ENCODE results near the gene WWC2.

Gene WWC2

DNA sequence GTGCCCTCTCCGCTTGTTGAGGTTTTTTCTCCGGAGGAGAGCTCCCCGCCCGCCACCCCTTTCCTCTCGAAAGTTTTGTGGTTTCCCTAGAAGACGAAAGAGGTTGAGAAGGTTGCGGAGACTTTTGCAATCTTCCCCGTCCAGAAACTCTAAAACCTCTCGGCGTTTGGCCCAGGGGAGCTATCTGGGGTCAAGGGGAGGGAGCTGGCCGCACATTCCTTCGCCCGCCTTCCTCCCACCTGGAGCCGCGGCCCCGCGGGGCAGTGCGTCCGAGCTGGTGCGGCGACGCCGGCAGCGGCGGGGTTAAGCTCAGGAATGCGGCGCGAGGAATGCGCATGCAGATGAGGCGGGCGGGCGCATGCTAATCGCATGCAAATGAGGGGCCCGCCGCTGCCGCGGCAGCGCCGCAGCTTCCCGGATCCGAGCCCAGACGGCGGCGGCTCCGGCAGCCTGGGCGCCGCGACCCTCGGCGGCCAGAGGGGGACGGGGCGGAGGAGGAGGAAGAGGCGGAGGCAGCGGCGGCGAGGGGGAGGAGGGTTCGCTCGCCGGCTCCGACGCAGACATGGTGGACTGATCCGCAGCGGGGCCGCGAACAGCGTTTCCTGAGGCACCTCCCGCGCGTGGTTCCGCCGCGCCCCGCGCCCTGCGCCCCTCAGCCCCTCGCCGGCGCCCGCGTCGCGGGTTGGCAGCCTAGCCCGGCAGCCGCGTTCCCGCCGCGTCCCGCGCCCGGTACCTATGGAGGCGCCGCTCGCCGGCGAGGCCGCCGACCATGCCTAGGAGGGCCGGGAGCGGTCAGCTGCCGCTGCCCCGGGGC, at the start of gene WWC2:
Gene WWC2 (plus strand): TSS at position 535 of the 814 bp plus-strand sequence. CDS start 235 bp downstream, at position 770.
- peak; percentile 95 for DNase-seq

DNA sequence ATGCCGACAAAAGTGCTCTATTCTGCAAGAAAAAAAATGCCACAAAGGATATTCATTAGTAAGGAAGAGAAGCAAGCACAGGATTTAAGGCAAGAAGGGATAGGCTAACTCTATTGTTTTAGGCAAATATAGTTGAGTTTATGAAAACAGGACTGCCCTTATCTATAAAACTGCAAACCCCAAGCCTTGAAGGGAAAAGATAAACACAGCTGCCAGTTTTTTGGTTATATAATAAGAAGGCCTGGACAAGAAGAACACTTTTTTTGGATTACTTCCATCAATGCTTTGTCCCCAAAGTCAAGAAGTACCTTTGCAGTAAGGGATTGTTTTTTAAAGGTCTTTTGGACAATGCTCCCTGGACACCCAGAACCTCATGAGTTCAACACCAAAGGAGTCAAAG, 45.4 kb upstream of the WWC2 start:
- no peak for DNase-seq

DNA sequence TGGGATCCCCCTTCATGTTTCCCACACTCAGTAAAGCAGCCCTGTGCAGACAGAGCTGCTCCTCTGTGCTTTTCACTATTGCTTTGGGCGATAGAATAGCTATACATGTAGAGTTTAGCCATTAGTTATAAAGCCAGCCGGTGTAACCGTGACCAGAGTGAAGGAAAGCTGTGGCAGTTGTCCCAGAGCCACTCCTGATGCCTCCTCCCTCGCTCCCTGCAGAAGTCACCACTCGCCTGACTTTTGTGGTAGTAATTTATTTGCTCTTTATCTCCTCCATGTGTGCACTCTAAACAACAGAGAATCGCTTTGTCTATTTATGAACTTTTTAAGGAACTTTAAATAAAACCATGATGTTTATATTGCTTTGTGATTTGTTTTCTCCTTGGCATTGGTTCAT, 41.8 kb upstream of the WWC2 start:
- no peak for DNase-seq

DNA sequence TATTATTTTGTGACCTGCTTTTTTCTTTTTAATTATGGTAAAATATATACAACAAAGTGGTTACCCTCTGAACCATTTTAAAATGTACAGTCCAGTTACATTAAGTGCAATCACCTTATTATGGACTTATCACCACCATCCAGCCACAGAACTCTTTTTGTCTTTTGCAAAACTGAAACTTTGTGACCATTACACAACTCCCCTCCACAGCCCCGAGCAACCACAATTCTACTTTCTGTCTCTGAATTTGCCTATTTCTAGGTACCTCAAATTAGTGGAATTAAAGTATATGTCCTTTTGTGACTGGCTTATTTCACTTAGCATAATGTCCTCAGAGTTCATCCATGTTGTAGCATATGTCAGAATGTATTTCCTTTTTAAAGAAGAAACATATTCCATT, 39.3 kb upstream of the WWC2 start:
- DNase-seq, result no peak

DNA sequence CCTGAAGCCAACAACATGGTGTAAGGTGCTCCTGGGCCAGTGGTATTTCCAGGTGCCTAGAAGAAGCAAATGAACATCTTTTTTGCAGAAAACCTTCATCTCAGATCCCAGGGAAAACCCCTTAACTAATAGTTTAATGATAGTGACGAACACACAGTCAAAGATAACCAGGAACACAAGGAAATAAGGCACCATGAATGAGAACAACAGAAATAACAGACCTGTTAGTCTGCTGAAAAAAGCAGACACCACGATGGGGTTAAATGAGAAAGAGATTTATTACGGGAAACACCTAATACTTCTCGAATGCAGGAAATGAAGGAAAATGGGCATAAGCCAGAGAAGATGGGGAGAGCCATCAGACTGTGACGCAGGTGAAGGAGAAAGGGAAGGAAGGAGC, 30.6 kb upstream of the WWC2 start:
- no peak for DNase-seq

DNA sequence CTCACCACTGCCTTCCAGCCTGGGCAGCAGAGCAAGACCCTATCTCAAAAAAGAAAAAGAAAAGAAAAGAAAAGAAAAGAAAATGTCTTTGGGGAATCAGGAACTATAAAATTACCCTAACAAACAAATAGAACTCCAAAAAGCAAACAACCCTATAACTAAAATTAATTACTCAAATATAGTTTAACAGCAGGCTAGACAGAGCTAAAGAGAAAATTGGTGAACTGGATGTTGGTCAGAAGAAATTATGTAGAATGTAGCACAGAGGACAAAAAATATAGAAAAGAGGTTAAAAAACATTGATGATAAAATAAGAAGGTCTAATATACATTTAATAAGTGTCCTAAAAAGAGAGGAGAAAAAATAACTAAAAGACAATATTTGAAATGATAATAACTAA, 27.8 kb upstream of the WWC2 start:
- DNase-seq, result no peak

DNA sequence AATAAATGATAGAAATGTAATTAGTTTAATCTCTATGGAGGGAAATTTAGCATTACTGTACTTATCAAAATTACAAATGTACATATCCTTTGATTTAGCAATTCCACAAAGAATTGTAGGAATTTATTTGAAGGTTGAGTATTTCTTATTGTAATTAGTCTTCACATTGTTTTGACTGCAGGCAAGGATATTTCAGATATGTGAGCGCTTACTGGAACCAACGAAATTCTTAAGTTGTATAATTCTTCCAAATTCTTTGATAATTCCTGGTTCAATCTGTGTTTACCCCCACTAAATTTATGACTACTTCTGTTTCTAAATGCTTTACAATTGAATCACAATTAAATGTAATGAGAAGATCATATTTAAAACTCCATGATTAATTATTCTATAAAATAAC, 26.9 kb upstream of the WWC2 start:
- DNase-seq, result no peak

DNA sequence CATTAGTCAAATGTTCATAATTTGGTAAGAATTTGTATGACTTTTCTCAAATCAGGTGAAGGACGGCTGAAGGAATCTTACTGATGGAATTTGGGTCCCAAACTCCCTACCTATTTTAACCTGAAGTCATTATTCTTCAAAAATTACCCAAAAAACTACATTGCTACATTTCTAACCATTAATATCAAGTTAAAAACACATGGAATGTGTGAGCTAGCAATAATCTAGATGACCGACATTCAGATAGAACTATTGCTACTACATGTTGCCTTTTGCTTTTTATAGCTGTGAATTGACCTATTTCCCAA, 25.3 kb upstream of the WWC2 start:
- DNase-seq, result no peak

DNA sequence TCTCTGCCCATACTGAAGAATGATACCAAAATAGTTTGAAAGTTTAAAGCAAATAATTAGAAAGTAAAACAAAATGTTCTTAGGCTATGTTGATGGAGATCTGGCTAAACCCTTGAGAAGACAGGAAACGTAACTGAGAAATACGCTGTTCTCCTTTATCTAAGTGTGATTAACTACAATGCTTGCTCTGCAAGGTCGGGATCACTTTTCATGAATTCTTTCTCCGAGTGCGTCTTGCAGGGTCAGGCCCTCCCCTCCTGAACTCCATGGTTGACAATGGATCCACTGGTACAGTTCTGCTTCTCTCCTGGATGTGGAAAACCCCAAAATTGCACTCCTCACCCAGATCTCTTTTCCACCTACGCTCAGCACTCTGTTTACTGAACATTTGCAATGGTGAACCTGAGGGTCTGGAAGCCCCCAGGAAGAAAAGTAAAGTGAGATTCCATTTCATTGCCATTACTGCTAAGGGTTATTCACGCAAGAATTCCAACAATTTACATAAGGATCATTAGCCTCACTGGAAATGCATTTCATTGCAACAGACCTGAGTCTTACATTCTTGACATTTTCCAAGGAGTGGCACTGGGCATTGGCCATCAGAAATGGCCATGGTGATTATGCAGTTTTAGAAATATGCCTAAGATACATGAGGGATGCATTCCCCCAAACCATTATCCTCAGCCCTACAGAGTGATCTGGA, 24.6 kb upstream of the WWC2 start:
- DNase-seq, result no peak

DNA sequence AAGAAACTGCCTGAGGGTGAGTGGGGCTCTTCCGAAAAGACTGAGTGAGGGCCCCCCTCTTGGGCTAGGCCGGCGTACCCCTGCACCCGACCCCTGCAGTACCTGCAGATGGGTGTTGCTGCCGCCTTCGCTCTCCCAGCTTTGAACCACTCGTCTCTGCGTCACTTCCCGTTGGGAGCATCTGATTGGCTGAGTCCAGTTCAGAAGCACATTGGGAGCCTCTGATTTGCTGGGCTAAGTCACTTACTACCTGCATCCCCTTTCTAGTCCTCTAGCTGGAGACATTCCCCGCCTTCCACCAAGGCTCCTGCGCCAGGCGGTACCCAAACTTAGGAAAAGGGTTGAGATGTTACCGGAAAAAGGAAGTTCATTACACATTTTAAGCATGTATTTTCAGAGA, 20.4 kb upstream of the WWC2 start:
- no peak for DNase-seq

DNA sequence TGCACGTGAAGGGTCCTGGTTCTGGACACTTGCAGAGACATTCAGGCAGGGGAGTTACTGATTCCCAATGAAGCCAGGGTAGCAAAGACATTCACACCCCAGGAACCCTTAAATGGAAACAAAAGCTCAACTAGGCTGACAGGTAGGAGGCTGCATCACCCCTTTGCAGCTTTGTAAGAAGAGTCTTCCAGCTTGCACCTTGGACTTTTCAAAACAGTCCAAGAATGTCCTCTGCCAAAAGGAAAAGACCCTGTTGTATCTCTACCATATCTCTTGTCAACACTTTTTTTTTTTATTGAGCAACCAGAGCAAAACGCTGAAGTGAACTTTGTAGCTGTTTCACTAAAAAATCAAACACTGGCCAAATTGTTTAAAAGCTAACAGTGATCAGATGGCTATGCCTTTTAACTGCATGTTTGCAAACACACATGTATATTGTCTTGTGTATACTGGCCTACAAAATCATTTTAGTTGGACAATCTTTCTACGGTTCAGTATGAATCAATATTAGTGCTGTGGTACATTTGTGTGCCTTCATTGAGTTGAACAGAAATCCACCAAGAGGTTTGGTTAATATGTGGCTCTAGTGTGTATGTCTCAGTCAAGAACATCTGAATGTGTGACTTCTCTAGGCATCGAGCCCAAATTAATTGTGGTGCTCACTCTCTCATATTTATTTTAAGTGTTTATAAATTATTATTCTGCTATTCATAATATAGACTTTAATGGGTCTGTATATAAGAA, 18.5 kb upstream of the WWC2 start:
- DNase-seq, result no peak

DNA sequence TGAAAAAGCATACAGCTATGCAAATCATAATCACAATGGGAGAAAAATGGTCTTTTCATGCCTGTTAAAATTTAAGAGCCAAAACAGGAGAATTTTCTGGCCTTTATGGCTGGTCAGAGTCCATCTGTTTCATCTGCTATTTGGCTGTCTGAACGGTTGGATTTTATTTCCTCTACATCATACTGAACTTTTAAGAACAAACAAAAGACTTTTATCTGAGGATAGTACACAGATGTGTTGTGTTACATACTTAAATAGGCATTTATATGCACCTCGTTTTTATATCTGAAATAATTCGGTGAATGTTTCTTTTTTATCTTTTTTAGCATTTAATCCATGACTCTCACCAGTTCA, 18.0 kb upstream of the WWC2 start:
- DNase-seq, result no peak

DNA sequence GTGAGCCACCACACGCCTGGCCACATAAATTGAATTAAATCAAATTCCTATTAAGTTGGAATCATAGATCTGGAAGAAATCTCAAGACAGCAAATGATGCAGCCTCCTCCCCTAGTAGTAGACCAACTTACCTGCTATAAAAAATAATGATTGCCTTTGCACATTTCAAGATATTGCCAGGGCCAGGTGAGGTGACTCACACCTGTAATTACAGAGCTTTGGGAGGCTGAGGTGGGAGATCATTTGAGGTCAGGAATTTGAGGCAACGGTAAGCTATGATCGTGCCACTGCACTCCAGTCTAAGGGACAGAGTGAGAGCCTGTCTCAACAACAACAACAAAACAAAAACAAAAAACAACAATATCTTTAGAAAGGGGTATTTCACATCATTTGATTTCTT, 17.0 kb upstream of the WWC2 start:
- no peak for DNase-seq

DNA sequence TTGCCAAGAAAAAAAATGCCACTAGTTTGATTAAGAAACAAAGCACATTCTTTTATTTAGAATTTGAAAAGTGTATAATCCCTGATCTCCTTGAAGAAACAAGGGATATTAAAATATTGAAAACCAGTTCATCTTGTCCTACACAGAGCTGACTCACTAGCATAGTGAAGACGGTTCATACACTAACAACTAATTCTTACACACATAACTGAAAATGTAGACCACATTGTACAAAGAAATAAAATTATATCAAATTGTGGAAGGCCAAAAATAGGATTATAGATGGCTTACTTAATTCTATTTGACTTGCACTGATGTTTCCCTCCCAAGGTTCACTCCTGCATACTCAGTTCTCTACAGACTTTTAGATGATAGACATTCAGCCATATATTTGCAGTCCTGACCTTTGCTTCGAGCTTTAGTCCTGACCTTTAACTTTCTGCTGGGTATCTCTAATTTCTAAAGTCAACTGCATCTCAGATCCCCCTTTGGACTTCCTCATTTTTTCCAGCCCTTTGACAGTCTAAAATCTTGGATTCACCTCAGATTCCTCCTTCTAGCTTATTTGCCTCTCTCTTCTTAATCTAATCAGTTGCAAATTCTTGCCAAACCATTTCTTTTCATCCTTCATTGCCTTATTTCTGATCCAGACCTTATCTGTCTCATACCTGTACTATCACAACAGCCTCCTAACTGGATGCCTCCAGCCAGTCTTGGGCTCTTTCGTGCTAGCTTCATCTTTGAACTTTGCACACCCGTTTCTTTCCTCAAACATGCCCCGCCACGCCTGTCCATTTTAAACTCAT, 4.5 kb upstream of the WWC2 start:
- DNase-seq, result no peak

DNA sequence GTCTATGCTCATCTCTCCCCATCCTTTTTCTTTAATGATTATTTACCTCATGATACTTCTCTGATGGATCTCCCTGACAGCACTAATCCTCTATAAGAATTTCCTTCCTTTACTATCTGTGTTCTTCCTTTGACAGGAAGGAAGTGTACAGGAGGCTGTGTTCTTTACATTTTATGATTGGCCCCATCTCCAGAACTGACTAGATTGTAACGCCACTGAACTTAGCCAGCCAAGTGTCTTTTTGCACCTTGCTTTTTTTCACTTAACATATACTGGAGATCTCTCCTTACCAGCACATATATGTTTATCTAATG, 3.9 kb upstream of the WWC2 start:
- DNase-seq, result no peak

DNA sequence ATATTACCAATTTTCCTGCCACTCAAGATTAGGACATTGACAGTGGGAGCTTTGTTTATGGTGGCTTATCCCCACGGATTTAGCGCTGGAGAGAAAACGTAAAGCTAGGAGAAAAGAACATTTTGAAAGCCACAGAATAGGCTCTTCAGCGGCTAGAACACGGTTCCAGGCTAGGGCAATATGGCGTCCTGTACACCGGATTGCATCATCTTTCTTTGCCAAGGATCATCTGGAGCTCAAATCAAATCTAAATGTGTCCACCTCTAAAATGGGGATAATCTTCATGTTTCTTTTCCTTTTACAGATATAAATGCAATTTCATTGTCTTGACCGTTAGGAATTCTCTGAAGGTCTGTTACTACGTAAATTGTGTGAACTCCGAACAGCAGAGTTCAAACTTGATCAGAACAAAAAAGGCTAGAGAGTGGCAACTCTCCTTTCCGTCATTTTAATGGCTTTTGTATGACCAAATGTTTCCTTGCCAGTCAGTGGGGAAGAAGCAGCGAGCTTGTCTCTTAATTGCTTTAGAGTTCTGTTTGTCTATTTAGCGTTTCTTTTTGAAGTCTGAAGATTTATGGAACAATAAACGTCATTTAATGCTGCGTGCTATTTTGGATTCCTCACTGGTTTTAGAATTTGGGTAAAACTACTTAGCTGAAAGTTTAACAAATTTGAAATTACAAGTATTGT, 2.6 kb upstream of the WWC2 start:
- no peak for DNase-seq

DNA sequence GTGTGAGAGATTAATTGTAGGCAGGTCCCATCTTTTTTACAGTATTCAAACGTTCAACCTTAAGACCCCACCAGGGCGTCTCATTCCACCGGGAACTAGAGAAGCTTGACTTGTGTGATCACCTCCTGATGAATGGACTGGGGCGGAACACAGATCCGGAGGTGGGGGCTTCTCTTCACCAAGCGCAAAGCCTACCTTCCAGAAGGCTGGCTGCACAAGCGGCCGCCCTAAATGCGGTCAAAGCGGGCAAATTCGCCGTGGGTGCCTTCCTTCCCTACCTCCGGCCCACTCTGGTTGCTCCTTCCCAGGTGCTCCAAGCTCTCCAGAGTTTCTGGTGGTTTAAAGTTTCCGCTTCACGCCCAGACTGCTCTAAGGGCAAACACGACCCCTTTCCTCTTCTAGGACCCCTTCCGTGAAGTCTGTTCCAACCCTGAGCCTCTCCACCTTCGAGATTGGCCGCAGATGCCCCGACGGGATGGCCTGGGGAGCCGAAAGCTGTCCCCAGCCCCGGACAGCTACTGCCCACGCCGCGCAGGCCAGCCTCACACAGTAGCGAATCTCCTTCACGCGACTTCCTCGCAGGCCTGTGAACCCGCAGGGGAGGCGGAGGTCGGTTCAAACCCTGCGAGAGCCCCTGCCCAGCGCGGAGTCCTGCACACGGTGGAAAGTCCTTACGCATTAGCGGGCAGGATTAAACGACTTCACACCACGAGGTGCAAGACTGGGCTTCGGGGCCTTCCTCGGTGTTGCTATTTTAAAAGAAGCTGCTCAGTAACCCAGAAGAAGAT, 1.6 kb upstream of the WWC2 start:
- DNase-seq, result peak; percentile 29

DNA sequence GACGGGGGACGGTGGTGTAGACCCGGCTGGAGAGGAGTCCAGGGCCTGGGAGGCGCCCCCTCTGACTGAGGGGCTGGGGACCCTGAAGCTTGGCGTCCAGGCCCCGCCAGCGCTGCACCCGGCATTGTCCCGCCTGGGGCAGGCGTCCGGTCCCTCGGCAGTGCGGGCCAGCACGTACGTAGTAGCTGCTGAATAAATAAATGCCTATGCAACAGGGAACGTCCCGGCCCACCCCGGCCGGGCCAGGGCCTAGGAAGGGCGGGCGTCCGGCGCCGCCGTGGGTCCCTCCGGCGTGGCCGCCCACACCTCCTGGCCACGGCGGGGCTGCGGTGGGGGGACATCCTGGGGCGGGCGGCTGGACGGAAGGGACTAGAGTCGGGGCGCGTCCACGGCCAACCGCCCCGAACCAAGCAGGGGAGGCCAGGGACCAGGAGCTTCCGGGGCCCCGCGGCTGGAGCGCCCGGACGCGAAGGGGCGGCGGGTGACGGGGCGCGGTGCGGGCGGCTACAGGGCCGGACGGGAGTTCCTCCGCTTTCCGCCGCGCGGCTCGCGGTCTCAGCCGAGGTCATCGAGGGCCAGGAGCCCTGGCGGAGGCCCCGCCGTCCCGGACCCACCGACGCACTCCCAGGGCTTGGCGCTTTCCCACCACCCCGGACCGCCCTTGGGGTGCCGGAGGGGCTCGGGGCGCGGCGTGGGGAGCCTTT, 886 bp upstream of the WWC2 start:
- peak; percentile 79 for DNase-seq

DNA sequence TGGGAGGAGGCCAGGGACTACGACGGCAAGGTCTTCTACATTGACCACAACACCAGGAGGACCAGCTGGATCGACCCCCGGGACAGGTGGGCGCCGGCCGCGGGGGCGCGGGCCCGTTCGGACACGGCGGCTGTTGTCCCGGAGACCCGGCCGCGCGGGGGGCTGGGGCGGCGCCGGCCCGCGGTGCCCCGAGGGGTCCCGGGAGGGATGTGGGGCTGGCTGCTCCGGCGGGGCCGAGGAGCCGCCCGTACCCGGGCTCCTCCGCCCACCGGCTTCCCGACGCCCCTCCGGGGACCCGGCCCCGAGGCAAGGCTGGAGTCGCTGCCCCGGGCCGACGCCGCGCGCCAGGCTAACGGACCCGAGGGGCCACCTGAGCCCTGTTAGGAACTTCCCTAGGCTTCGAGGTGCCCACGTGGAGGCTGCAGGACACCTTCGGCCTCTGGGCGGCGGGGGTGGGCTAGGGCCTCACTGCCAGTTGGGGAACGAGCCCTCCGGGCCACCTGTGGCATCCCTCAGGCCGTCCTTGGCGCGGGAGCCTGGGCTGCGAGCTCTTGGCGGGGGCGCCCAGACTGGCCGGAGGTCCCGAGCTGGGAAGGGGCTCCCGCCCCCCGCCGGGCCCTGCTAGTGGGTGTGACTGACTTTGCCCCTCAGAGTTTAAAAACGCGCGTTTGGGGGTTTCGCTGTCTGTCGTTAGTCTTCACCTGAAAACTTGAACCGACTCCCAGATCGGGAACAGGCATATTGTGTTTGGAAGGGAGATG, 660 bp downstream of the WWC2 start:
- DNase-seq, result peak; percentile 61

DNA sequence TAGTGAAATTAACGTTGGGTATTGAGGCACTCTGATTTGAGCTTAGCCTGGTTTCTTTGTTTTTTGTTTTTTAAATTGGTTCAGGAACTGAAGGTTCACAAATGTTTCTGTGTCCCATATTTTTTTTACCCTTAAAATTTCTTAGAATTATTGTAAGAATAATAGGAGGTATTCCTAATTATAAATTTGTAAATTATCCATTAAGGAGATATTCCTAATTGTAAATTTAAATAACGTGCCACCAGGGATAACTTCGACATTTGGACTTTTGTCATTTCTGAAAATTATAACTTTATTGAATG, 1.2 kb downstream of the WWC2 start:
- no peak for DNase-seq

DNA sequence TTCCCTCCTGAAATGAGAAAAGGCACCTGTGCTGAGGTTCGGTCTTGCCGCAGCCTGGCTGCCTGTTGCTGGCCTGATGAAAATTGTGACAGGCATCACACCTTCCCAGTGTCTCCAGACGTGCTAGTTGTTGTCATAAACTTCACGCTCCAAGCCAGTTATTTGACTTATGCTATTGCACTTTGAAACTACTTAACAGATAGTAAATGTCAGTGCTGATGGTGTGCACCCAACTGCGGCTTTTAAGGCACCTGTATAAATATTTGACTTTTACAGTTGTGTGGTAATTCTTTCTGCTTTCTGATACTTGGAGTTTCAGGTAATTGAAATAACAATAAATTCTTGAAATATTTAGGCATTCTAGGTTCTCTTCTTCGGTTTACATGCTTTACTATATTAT, 1.8 kb downstream of the WWC2 start:
- no peak for DNase-seq
